GM18498 (cell line): Measurements from ENCODE around the gene GDPD3.
A peak's percentile ranks its signal among the peaks of the same experiment; 100 is the strongest.

Experiments
- ATAC-seq: cut with Tn5 transposase; IDR thresholded peaks from one replicate; pipeline ENCODE4 v1.9.1; 2021; ENCODE audit warnings: mild to moderate bottlenecking, moderate library complexity; ENCODE audit not compliant: unreplicated experiment

Gene GDPD3

DNA sequence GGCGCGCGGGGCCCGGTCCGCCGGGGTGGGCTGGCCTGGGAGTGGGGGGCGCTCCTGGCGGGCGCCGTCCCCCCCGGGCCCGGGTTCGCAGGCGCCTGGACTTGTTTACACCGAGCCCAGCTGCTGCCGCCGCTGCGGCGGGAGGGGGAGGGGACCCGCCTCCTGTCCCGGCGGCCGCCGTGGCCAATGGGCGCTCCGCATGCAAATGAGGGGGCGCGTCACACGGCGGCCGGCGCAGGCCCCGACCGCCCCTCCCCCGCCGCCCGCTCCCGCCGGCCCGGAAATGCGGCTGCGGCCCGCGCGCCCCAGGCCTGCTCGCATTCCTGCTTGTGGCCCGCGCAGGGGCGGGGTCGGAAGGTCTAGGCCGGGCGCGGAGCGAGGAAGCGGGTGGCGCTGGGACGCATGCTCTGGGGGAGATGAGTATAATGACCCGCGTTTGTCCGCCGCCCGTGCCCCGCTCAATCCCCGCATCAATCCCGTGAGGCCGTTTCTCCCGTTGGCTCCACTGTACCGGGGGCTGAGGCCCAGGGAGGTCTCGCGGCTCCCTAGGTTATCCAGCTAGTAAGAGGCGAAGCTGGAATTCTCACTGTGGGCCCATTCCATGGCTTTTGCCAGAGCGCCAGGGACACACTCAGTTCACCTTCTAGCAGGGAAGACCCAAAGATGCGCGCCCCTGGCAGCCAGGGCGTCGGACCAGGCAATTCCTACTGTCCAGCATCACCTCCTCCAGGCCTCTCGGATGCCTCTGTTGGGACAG, 17.1 kb downstream of the GDPD3 start, which contains the start of gene YPEL3:
YPEL3 (minus strand) TSS at position 109 of the 757 bp plus-strand sequence. CDS start 731 bp downstream, outside the sequence.
- ATAC-seq: peak; percentile 65

DNA sequence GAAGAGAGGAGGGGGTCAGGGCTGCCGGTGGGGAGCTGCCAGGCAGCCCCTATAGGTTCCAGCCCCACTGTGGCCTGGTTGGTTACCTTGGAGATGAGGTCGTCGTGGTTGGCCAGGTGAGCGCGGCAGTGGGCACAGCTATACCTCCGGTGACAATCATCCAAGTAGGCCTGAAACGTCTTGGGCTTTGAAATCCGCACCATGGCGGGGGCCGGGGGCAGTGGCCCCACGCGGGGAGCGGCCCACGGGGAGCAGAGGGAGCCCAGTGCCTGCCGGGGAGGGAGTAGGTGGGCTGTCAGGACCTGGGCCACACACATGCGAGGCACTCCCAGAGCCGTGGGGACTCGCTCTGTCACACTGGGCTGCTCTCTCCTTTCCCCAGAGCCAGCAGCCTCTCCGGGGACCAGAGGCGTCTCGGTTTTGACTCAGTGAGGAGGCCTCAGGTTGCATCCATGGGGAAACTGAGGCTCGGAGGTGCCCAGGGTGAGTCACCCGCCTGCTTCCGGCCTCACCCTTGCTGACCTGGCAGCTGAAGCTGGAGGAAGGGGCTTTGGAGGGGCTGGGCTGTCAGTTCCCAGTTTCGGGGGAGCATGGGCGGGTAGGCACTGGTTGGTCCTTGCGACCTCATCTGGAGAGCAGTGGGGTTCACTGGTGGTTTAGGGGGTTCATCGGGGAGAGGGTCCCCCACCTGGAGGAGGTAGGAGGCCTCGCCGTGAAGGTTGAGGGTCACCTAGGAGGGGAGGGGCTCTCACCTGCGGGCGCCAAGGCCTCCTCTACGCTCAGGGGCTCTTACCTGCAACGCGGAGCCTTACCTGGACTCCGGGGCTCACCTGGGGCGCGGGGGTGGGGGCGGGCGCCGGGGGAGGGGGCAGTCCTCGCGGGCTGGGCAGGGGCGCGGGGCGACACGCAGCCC, 17.9 kb downstream of the GDPD3 start:
- no peak for ATAC-seq

DNA sequence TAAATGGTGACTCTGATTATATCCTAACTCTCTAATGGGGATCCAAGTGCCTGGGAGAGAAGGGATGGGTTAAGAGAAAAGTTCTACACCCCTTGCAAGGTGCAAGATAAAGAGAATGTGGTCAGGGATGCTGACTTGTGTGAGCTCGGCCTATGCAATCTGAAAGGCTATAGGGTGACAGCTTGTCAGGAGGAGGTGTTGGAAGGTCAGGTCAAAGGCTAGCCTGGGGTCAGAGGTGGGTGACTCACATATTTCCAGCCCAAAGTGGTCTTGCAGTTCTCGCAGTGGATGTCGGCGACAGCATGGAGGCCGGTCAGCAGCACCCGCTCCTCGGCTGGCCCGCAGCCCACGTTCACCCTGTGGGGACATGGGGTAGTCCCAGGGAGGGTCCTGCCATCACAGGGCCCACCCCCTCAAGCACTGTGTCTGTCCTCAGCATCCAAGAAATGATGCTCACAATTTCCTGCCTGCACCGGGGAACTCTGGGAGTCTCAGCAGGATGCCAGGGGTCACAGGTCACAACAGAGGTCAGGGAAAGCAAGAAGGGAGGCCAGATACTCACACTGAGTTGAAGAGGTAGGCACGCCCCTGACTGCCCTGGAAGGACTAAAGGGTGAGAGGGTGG, 18.7 kb downstream of the GDPD3 start:
- ATAC-seq: no peak

DNA sequence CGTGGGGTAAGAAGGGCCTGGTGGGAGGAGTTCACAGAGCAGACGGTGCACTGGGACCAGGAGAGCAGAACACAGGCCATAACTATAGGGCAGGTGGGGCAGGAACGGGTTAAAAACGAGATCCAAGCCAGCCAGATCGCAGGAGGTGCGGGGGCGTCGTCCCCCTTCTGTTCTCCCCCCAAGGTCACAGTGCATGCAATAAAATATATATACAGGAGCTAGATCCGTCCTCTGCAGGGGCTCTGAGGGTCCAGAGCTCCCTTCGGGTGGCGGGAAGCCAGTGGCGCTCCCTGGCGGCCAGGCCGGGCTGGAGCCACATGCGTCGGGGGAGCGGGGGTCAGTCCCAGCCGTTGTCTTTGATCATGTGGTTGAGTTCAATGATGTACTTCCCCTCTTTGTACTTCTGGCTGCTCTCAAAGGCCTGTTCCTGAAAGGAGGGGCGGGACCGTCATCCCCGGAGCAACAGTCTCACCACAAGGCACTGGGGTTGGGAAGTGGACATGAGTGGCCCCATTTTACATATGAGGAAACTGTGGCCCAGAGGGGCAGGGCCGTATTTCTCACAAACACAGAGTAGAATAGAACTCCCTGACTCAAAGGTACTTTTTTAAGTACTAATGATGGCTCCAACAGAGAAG, 20.8 kb downstream of the GDPD3 start:
- ATAC-seq: peak; percentile 44

DNA sequence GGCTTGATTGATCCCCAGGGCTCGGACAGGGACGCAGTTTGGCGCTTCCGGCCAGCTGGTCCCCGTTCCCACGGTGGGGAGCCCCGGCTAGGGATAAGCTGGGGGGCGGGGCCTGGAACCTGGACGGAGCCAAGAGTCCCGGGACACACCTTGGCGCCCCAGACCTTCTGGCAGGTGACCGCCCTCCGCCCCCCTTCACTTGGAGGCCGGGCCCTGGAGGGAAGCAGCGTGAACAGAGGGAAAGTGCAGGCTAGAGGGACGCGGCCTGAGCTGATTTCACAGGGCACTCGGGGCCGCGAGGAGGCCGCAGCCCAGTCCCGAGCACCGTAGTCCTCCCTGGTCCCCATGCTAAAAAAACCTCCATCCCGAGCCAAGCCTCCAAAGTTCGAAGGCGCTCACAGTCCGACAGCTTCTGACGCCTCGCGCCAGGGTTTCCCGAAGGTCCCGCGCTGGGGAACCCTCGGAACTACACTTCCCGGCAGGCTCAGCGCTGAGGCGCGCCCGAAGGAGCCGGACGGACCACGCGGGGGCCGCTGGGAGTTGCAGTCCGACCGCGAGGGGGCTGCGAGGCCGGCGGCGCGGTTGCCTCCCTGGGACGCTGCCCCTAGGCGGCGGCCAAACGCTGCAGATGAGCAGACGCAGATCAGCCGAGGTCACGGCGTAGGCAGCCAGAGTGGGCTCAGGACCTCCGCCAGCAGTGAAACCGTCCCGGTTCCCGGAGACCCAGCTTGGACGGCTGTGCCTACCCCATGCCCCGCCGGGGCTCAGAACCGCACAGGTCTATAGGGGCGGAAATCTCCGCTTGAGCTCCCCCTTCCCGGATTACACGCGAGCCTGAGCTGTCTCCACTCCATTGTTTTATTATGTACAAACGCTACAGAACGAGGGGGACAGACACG, 21.6 kb downstream of the GDPD3 start, which contains the start of gene TBX6:
TBX6 (minus strand) TSS at position 451 of the 899 bp plus-strand sequence. CDS start 731 bp downstream, outside the sequence.
- ATAC-seq: peak; percentile 73

DNA sequence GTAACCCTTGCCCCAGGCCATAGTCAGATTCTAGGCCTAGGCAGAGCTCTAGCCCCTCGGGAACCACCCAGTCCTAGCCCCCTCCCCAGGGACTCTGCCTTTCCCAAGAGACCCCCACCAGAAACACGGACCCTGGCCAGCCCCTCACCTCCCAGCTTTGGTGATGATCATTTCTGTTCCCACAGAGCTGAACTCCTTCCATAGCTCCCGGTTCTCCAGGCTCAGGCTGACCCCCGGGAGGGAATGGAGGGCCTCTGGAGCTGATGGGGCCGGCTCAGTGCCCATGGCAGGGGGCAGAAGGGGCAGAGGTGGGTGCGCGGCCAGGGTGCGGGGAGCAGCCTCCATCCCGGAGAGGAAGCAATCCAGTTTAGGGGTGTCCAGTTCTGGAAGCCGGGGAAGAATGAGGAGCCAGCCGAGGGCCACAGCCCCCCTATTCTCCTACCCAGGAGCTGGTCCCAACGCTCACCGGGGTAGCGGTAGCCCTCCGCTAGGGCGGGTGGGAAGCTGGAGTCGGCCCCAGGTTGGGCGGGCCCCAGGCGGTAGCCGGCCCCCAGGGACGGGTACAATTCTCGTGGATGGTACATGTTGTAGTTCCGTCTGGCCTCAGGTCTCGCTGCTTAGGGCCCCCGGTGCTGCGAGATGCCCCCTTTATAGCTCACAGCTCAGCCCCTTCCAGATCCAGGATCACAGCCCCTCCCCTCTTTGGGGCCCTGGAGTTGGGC, 22.6 kb downstream of the GDPD3 start:
- ATAC-seq: no peak

DNA sequence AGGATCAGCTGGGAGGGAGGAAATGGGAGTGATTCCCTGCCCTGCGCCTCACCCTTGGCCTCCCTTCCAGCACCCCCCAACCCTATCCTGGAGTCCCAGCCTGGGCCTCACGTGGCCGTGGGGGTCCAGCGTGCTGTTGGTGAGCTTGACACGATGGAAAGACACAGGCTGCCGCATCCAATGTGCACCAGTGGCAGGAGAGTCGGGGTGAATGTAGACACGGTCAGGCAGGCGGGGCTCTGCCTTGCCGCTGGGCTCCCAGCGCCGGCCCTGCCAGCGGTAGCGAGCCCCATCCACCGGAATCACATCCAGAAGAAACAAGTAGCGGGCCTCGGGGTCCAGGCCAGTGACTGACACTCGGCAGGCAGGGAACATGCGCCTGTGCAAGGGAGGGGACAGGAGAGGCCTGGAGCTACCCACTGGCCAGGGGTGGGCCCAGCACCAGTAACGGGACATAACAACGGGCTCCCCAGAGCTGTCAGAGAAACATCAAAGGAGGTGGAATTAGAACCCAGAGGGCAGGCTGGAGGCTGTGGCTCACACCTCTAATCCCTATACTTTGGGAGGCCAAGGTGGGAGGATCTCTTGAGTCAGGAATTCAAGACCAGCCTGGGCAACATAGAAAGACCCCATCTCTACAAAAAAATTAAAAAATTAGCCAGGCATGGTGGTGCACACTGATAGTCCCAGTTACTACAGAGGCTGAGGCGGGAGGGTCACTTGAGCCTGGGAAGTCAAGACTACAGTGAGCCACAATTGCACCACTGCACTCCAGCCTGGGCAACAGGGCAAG, 24.3 kb downstream of the GDPD3 start:
- ATAC-seq: no peak

DNA sequence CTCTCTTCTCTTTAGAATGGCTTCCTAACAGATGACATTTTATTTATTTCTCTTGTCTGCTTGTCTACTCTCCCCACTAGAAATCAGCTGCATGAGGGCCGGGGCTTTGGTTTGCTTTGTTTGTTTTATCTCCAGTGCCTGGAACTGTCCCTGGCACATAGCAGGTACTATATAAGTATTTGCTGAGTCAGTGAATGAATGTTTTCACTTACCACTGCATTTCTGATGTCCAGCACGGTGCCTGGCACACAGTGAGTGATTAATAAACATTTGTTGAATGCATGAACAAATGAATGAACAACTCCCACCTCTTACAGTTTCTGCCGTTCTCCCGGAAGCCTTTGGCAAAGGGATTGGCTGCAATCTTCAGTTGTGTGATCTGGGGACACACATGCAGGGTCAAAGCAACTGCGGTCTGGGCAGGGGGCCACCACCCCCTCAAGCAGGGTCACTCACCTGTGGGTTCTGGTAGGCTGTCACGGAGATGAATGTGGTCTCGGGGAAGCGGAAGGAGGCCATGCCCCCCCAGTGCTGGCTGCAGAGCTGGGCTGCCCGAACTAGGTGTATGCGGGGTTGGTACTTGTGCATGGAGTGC, 25.0 kb downstream of the GDPD3 start:
- ATAC-seq: no peak

DNA sequence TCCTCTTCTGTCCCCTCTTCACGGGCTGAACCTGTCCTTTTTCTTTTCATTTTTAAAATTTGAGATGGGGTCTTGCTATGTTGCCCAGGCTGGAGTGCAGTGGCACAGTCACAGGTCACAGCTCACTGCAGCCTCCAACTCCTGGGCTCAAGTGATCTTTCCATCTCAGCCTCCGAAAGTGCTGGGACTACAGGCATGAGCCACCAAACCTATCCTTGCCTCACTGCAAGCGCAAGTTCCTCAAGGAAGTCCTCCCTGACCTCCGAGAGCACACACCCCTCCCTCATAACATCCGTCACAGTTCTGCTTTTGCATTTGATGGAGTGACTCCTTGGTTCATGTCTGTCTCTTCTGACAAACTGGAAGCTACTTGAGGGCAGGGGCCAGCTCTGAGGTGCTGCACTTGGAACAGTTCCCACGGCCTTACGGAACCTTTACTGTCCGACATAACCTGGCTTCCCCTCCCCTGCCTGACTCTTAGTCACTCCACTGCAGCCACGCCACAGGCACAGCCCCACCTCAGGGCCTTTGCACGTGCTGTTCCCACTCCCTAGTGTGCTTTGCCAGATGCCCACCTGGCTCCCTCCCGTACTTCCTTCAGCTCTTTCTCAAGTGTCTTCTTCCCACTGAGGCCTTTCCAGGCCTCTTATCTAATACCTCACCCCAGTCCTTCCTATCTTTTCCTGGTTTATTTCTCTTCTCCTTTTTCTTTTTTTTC, 26.0 kb downstream of the GDPD3 start:
- ATAC-seq: no peak

DNA sequence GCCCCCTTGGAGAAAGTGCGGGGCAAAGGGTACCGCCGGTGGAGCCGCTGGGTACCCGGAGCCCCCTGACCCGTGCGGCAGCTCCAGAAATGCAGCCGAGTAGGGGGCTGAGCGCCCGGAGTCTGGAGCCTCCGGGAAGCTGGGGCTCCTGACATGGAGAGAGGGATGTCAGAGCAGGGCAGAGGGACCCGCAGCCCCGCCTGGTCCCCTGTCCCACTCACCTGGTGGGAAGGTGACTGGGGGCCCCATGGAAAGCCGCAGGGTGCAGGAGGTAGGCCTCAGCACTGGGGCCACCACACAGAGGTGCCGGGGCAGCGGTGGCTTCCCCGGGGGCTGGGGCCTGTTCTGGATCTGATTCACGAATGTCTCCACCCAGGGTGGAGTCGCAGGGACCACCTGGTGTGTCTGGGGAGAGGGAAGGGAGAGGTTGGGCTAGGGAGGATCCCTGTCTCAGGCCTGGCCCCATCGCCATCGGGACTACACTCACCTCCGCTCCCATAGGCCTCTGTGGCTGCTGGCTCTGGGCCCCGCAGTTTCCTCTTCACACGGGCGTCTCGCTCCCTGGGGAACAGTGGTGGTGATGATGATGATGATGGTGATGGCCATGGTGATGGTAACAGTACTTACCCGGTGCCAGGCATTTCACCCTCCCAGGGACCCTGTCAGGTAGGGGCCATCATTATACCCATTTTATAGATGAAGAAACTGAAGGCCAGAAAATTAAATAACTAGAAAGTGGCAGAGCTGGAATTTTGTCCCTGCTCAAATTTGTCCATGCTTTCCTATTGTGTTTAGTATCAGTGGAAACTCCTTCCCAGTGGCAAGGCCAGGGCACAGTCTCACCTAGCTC, 26.8 kb downstream of the GDPD3 start:
- no peak for ATAC-seq

DNA sequence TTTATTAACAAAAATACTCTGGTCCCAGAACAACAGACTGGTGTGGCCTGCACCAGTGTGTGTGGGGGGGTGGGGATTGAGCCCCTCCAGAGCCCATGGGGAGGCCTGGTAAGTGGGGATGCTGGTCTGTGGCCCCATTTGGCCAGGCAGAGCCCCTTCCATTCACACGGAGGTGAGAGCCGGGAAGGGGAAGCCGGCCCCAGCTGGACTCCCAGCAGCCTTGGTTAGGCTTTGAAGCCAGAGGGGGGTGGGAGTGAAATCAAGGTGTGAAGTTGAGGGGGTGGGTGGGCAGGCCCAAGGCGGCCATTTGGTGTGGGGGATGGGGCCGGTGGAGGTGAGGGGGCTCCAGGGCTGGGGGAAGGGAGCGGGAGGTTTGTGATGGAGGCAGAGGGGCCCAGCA, 27.5 kb downstream of the GDPD3 start:
- no peak for ATAC-seq

DNA sequence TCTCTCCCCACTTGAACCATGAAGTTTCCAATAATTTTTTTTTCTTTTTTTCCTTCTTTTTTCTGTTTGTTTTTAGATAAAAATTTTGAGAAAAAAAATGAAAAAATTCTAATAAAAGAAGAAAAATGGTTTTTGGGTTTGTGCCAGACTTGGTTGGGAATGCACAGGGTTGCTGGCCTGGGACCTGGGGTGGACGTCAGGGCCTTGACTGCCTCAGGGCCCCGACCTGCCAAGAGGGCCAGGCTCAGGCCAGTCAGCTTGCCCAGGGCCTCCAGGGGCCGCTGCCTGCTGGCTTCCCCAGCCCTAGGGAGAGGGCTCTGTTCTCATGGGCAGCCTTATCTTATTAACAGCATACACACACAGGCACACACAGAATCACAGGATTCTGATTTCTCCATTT, 28.1 kb downstream of the GDPD3 start:
- ATAC-seq: no peak

DNA sequence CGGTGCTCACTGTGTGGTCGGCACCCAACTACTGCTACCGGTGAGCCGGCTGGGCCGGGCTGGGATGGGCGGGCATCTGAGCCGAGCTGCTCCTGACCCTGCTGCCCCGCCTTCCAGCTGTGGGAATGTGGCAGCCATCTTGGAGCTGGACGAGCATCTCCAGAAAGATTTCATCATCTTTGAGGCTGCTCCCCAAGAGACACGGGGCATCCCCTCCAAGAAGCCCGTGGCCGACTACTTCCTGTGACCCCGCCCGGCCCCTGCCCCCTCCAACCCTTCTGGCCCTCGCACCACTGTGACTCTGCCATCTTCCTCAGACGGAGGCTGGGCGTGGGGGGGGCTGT, 28.5 kb downstream of the GDPD3 start:
- ATAC-seq: no peak

DNA sequence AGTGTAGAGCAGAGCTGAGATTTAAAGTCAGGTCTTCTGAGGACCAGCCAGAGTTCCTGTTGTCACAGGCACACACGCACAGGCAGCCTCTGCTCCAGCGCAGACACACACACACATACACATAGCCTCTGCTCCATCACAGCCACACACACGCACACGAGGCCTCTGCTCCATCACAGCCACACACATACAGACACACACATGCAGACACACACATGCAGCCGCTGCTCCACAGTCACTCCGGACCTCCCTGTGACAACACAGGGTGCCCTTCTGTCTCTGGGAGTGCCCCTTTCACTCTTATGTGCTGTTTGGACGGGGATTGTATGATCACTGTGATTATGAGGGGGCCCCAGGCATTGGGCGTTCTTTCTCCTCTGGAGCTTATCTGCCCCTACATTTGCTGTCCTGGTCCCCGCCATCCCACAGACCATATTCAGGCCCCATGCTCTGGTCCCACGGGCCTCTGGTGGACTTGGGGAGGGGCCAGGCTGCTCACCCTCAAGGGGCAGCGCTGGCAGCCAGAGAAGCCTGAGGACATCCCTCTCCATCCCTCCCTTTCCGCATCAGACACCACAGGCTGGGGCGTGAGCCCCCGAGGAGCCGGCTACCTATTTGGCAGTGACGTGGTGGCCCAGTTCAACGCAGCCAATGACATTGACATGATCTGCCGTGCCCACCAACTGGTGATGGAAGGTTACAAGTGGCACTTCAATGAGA, 29.1 kb downstream of the GDPD3 start:
- no peak for ATAC-seq

DNA sequence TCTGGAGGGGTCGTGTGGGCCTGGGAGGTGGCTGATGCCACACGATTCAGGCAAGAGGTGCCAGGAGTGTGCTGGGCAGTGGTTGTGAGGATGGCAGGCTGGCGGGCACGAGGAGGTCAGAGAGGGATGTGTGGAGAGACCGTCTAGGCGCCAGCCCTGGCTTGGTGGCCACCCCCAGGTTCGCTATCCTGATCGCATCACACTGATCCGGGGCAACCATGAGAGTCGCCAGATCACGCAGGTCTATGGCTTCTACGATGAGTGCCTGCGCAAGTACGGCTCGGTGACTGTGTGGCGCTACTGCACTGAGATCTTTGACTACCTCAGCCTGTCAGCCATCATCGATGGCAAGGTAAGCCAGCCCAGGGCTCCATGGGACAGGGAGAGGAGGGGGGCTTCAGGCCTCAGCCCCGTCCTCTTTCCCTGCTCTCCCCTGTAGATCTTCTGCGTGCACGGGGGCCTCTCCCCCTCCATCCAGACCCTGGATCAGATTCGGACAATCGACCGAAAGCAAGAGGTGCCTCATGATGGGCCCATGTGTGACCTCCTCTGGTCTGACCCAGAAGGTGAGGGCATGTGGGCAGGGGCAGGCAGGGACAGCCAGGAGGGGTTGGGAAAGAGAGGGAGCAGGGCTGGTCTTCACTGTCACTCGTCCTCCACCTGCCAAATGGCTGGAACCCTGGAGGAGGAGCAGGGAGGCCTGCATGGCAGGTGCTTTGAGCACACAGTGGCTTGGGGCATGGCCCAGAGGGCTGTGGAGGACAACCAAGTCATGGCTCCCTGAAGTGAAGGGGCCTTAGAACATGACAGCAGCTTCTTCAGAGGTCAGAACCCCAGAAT, 29.9 kb downstream of the GDPD3 start:
- no peak for ATAC-seq
